ENCODE results near the gene RBM47.

DNA sequence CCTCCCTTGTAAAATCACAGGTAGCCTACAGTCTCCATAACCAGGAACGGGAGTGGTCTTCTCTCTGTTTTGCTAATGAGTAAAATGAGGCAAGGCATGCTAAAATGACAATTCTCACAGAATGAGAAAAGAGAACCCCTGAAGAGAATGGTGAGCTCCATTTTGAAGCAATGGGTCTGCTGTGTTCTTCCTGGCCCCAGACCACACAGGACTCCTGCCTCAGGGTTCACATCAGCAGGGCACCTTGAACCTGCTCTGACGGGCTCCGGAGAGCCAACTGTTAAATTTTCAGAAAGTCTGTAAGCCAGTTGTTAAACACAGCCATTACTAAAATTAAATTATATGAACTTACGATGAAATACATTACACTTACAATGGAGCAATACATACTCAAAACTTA lies 32.1 kb upstream of the RBM47 start:
- TF ChIP-seq, protein P1, sequence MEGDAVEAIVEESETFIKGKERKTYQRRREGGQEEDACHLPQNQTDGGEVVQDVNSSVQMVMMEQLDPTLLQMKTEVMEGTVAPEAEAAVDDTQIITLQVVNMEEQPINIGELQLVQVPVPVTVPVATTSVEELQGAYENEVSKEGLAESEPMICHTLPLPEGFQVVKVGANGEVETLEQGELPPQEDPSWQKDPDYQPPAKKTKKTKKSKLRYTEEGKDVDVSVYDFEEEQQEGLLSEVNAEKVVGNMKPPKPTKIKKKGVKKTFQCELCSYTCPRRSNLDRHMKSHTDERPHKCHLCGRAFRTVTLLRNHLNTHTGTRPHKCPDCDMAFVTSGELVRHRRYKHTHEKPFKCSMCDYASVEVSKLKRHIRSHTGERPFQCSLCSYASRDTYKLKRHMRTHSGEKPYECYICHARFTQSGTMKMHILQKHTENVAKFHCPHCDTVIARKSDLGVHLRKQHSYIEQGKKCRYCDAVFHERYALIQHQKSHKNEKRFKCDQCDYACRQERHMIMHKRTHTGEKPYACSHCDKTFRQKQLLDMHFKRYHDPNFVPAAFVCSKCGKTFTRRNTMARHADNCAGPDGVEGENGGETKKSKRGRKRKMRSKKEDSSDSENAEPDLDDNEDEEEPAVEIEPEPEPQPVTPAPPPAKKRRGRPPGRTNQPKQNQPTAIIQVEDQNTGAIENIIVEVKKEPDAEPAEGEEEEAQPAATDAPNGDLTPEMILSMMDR (IDR thresholded peaks at IDR 0.05; ENCODE audit: insufficient read depth, low read length, poor library complexity, severe bottlenecking) = no peak
- TF ChIP-seq EZH2phosphoT487 (conservative IDR thresholded peaks at IDR 0.05; ENCODE audit: low read length) = no peak
